Renal cortical epithelial cell (primary cell): ENCODE results near the gene KCNQ1. TPM values are rescaled to one million over a fixed set of nuclear protein-coding genes. Genes with fewer than 3 reads are reported as not detected.

Experiments
- DNase-seq: peaks from one replicate; pipeline ENCODE4 v3.0.0-alpha.2; 2011; ENCODE audit warnings: low read depth
- total RNA-seq: library from RNA; depleted of rRNA; stranded (reverse); fragments of >200 nt; gene quantifications from 2 replicates; pipeline ENCODE4 v1.2.3, GENCODE V29; 2014

The KCNQ1 gene
- total RNA-seq, 1 donor from 2014 or later, result 1.1 TPM

DNA sequence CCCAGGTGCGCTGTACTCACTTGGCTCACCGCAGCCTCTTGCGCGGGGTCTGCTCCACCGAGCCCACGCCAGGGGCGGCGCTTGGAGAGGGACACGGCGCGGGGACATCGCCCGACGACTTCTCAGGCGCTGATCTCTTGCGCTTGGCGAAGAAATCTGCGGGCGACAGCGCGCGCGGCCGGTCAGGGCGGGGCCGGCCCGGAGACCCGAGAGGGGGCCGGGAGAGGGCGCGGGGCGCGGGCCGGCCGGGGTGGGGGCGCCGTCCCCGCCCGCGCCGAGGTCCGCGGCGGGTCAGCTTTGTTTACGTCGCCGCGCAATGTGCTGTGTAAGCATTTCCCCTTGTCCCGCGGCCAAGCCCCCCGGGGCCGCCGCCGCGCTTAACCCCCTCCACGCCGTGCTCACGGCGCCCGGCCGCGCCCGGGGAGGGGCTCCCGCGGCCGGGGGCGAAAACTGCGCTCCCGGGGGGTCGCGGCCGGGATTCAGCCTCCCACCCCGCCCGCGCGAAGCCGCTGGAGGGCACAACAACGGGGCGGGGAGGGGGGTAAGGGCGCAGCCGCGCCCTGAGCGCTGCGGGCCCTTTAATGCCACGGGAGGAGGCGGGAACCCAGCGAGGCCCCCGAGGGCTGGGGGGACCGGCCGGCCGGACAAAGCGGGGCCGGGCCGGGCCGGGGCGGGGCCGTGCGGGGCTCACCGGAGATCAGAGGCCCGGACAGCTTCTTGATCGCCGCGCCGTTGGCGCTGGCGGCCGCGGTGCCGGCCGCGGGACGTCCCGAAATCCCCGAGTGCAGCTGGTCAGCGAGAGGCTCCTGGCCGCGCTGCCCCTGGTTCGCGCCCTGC, 439.4 kb downstream of the KCNQ1 start:
- DNase-seq, result no peak

GRCh38 chr11:2885017-2885677, 440.3 kb downstream of the KCNQ1 start:
- no peak for DNase-seq

DNA sequence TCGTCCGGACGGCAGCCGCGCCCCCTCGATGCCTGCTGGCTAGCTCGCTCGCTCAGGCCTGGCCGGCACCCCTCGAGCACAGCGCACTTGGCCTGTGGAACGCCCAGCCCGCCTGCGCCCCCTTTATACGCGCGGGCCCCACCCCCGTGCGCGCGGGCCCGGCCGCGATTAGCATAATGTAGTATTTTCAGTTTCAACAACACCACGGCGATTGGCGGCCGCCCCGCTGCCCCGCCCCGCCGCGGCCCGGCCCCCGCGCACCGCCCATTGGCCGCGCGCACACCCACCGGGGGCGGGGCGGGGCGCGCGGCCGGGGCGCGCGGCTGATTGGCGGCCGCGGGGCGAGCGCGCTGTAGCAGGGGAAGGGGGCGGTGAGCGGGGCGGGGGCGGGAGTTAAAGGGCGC, 440.9 kb downstream of the KCNQ1 start, which contains the start of gene CDKN1C:
Gene CDKN1C, minus strand, starts transcription at position 98 of the 404 bp plus-strand sequence. CDS start 319 bp downstream, outside the sequence.
- DNase-seq, result no peak

- DNase-seq, result no peak
Observed at GRCh38 chr11:2886191-2886894, 441.5 kb downstream of the KCNQ1 start.

DNA sequence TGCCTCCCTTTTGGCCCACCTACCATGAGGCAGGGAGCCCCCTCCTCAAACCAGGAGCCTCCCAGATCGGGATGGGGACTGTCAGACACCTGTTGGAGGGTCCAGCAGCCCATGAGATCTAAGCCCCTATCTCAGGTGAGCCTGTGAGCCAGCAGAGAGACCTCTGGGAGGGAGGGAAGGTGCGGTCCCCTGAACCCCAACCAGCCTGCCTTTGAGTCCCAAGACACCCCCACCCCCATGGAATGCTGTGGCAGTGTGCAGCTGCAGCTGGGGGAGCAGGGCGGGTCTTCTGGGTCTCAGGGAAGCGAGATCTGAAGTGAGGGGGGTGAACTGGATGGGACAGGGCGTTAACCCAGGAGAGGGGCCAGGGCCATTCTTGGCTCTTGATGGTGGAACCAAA, 442.1 kb downstream of the KCNQ1 start:
- DNase-seq, result no peak

GRCh38 chr11:2887515-2888195, 442.8 kb downstream of the KCNQ1 start:
- DNase-seq, result no peak

- DNase-seq, result peak; percentile 54
Observed at GRCh38 chr11:2888266-2888968, 443.6 kb downstream of the KCNQ1 start.

- no peak for DNase-seq
Observed at GRCh38 chr11:2889362-2890273, 444.8 kb downstream of the KCNQ1 start.

DNA sequence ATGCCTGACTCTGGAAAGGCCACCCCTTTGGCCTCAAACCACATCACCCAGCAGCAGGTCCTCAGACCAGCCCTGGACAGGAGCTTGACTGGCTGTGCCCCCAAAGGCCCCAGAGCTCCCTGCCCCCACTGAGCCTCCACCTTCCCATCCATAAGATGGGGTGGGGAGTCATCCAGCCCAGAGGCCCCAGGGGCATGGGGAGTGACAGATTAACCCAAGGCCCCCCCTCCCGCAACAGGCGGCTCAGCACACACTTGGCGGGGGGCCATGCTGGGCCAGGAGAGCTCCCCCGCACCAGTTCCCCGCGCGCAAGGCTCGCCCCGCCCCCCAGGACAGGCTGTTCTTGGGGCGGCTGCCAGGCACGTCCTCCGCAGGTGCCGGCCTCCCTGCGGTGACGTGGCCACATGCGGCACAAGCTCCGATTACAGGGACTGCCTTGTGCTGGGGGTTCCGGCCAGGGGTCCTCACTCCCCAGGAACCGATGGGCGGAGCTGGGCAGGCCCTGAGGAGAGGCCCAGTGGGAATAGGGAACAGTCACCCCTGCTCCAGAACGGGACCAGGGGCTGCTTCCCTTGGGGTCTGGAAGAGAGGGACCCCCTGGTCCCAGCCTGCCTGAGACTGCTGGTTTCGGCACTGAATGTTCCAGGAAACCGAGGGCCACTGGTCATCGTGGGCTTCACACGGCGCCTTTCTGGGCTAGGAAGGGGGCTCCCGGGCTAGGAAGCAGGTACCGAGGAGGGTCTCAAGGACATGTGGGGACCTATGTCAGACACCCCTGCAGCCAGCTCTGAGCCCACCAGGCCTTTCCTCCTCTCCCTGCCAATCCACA, 445.9 kb downstream of the KCNQ1 start:
- no peak for DNase-seq

DNA sequence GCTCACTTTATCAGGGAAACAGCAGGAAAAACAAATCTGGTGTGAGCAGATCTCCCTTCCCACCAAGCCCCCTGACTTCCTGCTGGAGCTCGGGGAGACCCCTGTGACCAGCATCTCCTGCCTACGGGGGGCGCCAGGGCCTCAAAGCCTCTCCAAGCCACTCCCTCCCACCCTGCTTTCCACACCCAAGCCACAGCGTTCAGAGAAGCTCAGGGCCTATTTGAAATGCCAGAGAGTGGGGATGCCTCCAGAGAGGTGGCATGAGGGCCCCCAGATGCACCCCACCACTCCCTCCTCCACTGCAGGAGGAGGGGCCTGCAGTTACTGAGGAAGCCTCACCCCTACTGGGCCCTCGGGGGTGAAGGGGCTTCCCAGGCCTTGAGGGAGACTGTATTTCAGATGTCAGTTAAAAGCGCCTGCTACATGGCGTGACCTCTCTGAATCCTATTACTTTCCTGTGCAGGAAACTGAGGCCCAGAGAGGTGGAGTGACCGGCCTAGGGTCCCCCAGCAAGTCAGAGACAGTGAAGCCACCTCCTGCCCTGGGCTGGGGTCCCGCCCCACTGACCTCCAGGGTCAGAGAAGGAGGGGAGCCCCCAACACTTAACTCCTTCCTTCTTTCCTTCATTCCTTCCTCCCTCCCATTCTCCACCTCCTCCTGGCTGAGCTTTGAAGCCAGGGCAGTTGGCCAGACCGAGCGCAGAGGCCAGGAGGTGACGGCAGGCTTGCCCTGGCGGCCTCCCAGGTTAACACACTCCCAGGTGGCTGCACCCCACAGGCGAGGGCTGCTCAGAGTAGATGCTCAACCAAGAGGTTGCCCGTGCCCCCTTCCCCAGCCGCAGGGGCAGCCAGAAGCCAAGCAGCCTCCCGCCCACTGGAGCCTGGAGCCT, 446.8 kb downstream of the KCNQ1 start:
- no peak for DNase-seq

GRCh38 chr11:2892215-2892966, 447.6 kb downstream of the KCNQ1 start:
- no peak for DNase-seq

GRCh38 chr11:2892967-2893528, 448.2 kb downstream of the KCNQ1 start:
- DNase-seq, result no peak

- DNase-seq, result no peak
Observed at GRCh38 chr11:2893935-2894334, 449.1 kb downstream of the KCNQ1 start.

DNA sequence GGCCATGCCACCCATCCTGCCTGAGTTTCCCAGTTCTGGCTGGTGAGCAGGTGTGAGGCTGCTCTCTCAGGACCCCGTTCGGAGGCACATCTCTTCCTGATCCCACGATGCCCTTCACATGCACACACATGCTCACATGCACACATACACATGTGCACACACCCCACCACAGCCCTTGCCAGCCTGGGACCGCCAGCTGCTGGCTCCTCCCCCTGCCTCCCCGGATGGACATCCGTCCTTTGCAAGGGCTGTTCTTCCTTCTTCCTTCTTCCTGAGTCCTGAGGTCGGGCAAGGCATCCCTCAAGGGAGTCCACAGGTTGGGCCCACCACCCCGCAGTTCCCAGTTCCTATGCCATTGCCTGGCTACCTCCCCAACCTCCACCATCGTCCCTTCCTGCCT, 451.2 kb downstream of the KCNQ1 start:
- DNase-seq, result no peak

GRCh38 chr11:2897048-2897447, 452.2 kb downstream of the KCNQ1 start:
- DNase-seq, result no peak

GRCh38 chr11:2898366-2899079, 453.7 kb downstream of the KCNQ1 start:
- peak; percentile 85 for DNase-seq
